Thyroid gland (tissue), 4 donors: ENCODE results near the gene PTPRG.

ENCODE experiments used
- POLR2A ChIP-seq, 2 donors: fragments of 450-650 bp; IDR thresholded peaks; one replicate each; pipeline ENCODE4 v1.6.1; 2017; ENCODE audit warnings: antibody characterized with exemption in 2 of 2, mild to moderate bottlenecking in 2 of 2, moderate library complexity in 1 of 2
- TF ChIP-seq, protein P1 (sequence below), 6 experiments: fragments of 200-600 bp in 3 of 6; fragments of 450-650 bp in 3 of 6; sonication (generic) in 3 of 6; IDR thresholded peaks; one replicate each; pipeline ENCODE4 v1.5.1; 2016 to 2019; ENCODE audit warnings: antibody characterized with exemption in 6 of 6, mild to moderate bottlenecking in 2 of 6, inconsistent platforms in 1 of 6, moderate library complexity in 1 of 6

- TF ChIP-seq, protein P1, sequence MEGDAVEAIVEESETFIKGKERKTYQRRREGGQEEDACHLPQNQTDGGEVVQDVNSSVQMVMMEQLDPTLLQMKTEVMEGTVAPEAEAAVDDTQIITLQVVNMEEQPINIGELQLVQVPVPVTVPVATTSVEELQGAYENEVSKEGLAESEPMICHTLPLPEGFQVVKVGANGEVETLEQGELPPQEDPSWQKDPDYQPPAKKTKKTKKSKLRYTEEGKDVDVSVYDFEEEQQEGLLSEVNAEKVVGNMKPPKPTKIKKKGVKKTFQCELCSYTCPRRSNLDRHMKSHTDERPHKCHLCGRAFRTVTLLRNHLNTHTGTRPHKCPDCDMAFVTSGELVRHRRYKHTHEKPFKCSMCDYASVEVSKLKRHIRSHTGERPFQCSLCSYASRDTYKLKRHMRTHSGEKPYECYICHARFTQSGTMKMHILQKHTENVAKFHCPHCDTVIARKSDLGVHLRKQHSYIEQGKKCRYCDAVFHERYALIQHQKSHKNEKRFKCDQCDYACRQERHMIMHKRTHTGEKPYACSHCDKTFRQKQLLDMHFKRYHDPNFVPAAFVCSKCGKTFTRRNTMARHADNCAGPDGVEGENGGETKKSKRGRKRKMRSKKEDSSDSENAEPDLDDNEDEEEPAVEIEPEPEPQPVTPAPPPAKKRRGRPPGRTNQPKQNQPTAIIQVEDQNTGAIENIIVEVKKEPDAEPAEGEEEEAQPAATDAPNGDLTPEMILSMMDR (IDR thresholded peaks at IDR 0.05) = no peak
- no peak for TF ChIP-seq POLR2A (IDR thresholded peaks at IDR 0.05)
Measured at GRCh38 chr3:62175161-62175560, 613.8 kb downstream of the PTPRG start.
